Upper lobe of left lung (tissue), 6 donors: ENCODE data around the gene PTGFRN. TPM values are rescaled to one million over a fixed set of nuclear protein-coding genes. Genes with fewer than 3 reads are reported as not detected.

Experiments used
- ATAC-seq, 2 donors: fragments of 200-7000 bp; cut with Tn5 transposase; one replicate each; pipeline ENCODE4 v1.9.1; 2022; ENCODE audit warnings: mild to moderate bottlenecking in 2 of 2, moderate library complexity in 2 of 2; ENCODE audit not compliant: low FRiP score in 2 of 2
- DNase-seq, 2 donors: peaks; one replicate each; pipeline ENCODE4 v3.0.0-alpha.2; 2019 to 2020
- H3K27ac ChIP-seq, 4 donors: fragments of 200-600 bp; sonication (generic); one replicate each; pipeline ENCODE4 v1.5.1; 2016 to 2019
- H3K27me3 ChIP-seq, 4 donors: fragments of 200-600 bp; sonication (generic); one replicate each; pipeline ENCODE4 v1.5.1; 2017 to 2019
- H3K36me3 ChIP-seq, 4 donors: fragments of 200-600 bp; sonication (generic); one replicate each; pipeline ENCODE4 v1.5.1; 2016 to 2019
- H3K4me1 ChIP-seq, 4 donors: fragments of 200-600 bp; sonication (generic); one replicate each; pipeline ENCODE4 v1.5.1; 2018 to 2019
- H3K4me3 ChIP-seq, 4 donors: fragments of 200-600 bp; sonication (generic); one replicate each; pipeline ENCODE4 v1.5.1; 2017 to 2019; ENCODE audit warnings: mild to moderate bottlenecking in 2 of 4, moderate library complexity in 1 of 4
- H3K9me3 ChIP-seq, 4 donors: fragments of 200-600 bp; sonication (generic); one replicate each; pipeline ENCODE4 v1.5.1; 2018 to 2019
- EP300 ChIP-seq, 4 donors: sonication (generic); formaldehyde crosslinking; IDR thresholded peaks; one replicate each; pipeline ENCODE4 v1.5.1; 2017; ENCODE audit warnings: antibody characterized with exemption in 4 of 4, control low read depth in 2 of 4
- POLR2A ChIP-seq, 4 donors: fragments of 450-650 bp; IDR thresholded peaks; one replicate each; pipeline ENCODE4 v1.5.1; 2016 to 2017; ENCODE audit warnings: antibody characterized with exemption in 4 of 4, mild to moderate bottlenecking in 2 of 4
- POLR2AphosphoS5 ChIP-seq, 2 donors: sonication (generic); formaldehyde crosslinking; IDR thresholded peaks; one replicate each; pipeline ENCODE4 v1.5.1; 2017; ENCODE audit warnings: antibody characterized with exemption in 2 of 2
- WGBS, 2 donors: methylation state at CpG; one replicate each; pipeline ENCODE4 v1.1.5; 2017 to 2018; 5-methylcytosine and 5-hydroxymethylcytosine counted together
- small RNA-seq, 4 donors: library from RNA; depleted of rRNA; stranded (forward); fragments of <200 nt; gene quantifications; one replicate each; pipeline ENCODE3, GENCODE V24; 2016
- total RNA-seq, 6 donors: library from RNA; depleted of rRNA in 4 of 6; stranded (reverse); fragments of >200 nt in 4 of 6; gene quantifications; one replicate each; pipeline versions ENCODE4 v1.1.0 to v1.2.1, GENCODE V29; 2016 to 2021
- TF ChIP-seq, protein P1 (sequence below), 6 experiments: fragments of 450-650 bp in 4 of 6; fragments of 200-600 bp in 2 of 6; sonication (generic) in 2 of 6; IDR thresholded peaks; one replicate each; pipeline ENCODE4 v1.5.1; 2016 to 2019; ENCODE audit warnings: antibody characterized with exemption in 6 of 6
- donor health status: DM: no; HTN: no; CAD: no; lungs with moderate emphysema.
- donor health status: DM: no; HTN: yes; CAD: no; lungs with severe emphysema.

PTGFRN gene
- total RNA-seq, 6 donors from 2014 or later = 11.7 to 33.6 (median 20.1) TPM

DNA sequence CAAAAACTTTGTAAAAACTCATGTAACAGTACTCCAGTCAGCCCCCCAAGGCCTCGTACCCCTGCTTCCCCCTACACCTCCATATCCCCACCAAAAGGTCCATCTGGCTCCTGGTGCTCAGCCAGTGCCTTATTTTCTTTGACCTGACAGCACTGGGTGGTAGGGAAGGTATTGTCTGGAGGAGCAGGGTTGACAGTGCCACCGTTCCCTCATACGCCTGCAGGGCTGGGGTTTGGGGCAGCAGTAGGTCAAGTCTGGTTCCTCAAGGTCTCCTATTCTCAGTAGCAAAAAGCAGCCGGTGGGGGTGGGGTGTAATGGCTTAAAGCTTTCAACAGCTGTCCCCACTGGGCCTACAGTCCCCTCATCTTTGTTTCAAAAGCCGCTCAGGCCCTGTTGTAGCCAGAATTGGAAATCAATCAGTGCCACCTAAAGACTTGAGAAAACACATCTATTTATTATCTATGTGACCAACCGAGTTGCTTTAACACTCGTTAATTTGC lies 125.1 kb downstream of the PTGFRN start:
- no peaks in the 10 kb centered on the region for H3K9me3 ChIP-seq
- H3K4me3 ChIP-seq = no peak overlapping the region
- DNase-seq = no peak
- no peak overlapping the region for H3K27ac ChIP-seq
- TF ChIP-seq POLR2A (IDR thresholded peaks at IDR 0.05) = no peak
- no peak for TF ChIP-seq EP300 (IDR thresholded peaks at IDR 0.05)
- no peak for TF ChIP-seq POLR2AphosphoS5 (IDR thresholded peaks at IDR 0.05)
- TF ChIP-seq, protein P1, sequence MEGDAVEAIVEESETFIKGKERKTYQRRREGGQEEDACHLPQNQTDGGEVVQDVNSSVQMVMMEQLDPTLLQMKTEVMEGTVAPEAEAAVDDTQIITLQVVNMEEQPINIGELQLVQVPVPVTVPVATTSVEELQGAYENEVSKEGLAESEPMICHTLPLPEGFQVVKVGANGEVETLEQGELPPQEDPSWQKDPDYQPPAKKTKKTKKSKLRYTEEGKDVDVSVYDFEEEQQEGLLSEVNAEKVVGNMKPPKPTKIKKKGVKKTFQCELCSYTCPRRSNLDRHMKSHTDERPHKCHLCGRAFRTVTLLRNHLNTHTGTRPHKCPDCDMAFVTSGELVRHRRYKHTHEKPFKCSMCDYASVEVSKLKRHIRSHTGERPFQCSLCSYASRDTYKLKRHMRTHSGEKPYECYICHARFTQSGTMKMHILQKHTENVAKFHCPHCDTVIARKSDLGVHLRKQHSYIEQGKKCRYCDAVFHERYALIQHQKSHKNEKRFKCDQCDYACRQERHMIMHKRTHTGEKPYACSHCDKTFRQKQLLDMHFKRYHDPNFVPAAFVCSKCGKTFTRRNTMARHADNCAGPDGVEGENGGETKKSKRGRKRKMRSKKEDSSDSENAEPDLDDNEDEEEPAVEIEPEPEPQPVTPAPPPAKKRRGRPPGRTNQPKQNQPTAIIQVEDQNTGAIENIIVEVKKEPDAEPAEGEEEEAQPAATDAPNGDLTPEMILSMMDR (IDR thresholded peaks at IDR 0.05) = no peak
- WGBS, 2 donors = 84 to 91% methylated on average over 7 of the region's 7 CpGs
- H3K4me1 ChIP-seq = no peaks in the 10 kb centered on the region
- H3K27me3 ChIP-seq = no peaks in the 10 kb centered on the region
- no peak for ATAC-seq
- no peaks in the 10 kb centered on the region for H3K36me3 ChIP-seq

DNA sequence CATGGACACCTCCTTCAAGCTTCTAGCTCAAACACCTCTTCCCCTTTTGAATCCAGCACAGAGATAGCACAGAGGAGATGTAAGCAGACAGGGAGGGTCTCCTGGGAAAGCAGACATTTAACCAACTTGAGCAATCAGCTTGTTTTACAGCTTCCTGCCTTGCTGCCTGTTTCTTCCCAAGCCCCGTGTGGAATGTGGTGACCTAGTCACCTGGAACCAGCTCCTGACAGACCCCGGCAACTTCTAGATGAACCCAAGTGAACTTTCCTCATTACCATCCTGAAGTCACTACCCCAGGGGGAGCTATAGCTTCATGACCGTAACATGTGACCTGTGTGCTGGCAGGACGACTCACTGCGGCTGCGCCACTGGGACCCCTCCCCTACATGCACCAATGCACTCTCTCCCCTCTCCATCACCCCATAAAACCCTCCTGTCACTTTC lies 126.3 kb downstream of the PTGFRN start:
- DNase-seq = no peak

DNA sequence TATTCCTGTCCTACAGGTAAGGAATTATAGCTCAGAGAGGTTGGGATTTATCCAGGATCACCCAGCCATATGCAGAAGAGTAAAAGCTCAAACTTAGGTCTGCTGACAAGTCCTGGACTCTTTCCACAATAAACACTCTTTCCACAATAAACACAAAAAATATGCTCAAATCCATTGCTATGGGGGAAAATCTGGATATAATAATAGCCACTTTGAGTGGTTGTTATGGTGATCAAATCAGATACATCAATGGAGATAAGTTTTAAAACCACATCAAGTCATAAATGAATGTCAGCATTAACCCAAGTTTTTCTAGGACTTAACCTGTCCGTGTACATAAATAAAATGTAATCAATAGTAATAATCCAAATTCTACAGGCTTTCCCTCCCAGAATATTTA lies 128.1 kb downstream of the PTGFRN start:
- WGBS, 2 donors = 86 to 93% methylated on average over 1 of the region's 1 CpG
- no peaks in the 10 kb centered on the region for H3K27me3 ChIP-seq
- ATAC-seq = no peak
- no peaks in the 10 kb centered on the region for H3K4me1 ChIP-seq
- H3K36me3 ChIP-seq = no peaks in the 10 kb centered on the region
- H3K27ac ChIP-seq = no peak overlapping the region
- DNase-seq = no peak
- H3K9me3 ChIP-seq = no peaks in the 10 kb centered on the region
- no peak overlapping the region for H3K4me3 ChIP-seq
- TF ChIP-seq POLR2AphosphoS5 (IDR thresholded peaks at IDR 0.05) (no peak), EP300 (IDR thresholded peaks at IDR 0.05) (no peak), POLR2A (IDR thresholded peaks at IDR 0.05) (no peak)
- TF ChIP-seq, protein P1 (IDR thresholded peaks at IDR 0.05) = no peak

More for the DNA sequence above, 126.3 kb downstream of the PTGFRN start:
- Histone ChIP-seq H3K4me1 (no peaks in the 10 kb centered on the region), H3K27me3 (no peaks in the 10 kb centered on the region), H3K4me3 (no peak overlapping the region), H3K36me3 (no peaks in the 10 kb centered on the region), H3K27ac (no peak overlapping the region), H3K9me3 (no peaks in the 10 kb centered on the region)
- WGBS, 2 donors = 75 to 92% methylated on average over 5 to 6 of the region's 6 CpGs
- no peak for TF ChIP-seq EP300 (IDR thresholded peaks at IDR 0.05)
- TF ChIP-seq, protein P1 (IDR thresholded peaks at IDR 0.05) = no peak
- no peak for ATAC-seq

DNA sequence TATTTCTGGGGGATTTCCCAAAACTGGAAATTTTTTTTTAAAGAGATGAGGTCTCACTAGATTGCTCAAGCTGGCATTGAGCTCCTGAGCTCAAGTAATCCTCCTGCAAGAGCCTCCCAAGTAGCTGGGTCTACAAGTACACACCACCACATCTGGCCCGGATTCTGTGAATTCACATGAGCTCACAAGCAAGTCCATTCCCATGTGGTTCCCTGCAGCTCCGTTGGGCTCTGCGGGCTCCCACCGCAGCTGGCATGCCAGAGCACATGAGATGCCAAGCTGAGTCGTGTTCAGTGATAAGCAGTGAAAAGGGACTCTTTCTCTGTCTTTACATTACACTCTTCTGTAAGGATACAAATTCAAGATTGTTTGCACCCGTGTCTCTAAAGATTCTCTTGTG lies 128.5 kb downstream of the PTGFRN start:
- Histone ChIP-seq H3K9me3 (no peaks in the 10 kb centered on the region), H3K4me1 (no peaks in the 10 kb centered on the region), H3K36me3 (no peaks in the 10 kb centered on the region), H3K27ac (no peak overlapping the region), H3K4me3 (no peak overlapping the region), H3K27me3 (no peaks in the 10 kb centered on the region)
- no peak for ATAC-seq
- no peak for TF ChIP-seq POLR2AphosphoS5 (IDR thresholded peaks at IDR 0.05)
- TF ChIP-seq POLR2A (IDR thresholded peaks at IDR 0.05) = no peak
- TF ChIP-seq EP300 (IDR thresholded peaks at IDR 0.05) = no peak
- TF ChIP-seq, protein P1 (IDR thresholded peaks at IDR 0.05) = no peak
- 88 to 92% methylated on average over 6 of the region's 6 CpGs for WGBS, 2 donors
- no peak for DNase-seq

Small RNA genes within 50 kb of the gene (small RNA-seq; reads per million reads assigned to genes)
- 0 reads per million in 4 donors for gene RNA5SP55

Other genes starting within 250 kb of the PTGFRN start
- gene IGSF3, start 242.2 kb upstream of the PTGFRN start, total RNA-seq = 10 to 100 TPM; 15.1 to 28.3 (median 23.7) TPM
- gene CD2, start 155.5 kb upstream of the PTGFRN start, total RNA-seq = 10 to 100 TPM in 2 of 6 donors, 1 to 10 TPM in 4; 3.8 to 23.5 (median 7.9) TPM
- gene CD101, start 91.8 kb downstream of the PTGFRN start, total RNA-seq = 10 to 100 TPM in 3 of 6 donors, 1 to 10 TPM in 3; 3.1 to 50.2 (median 11.7) TPM
- gene TTF2, start 150.4 kb downstream of the PTGFRN start, total RNA-seq = 10 to 100 TPM in 5 of 6 donors, 1 to 10 TPM in 1; 5.6 to 37.8 (median 15.2) TPM
- gene TRIM45, start 211.8 kb downstream of the PTGFRN start, total RNA-seq = 1 to 10 TPM in 5 of 6 donors, under 1 TPM in 1; 0.30 to 7.3 (median 2.3) TPM